Measurements from ENCODE around the gene CLSTN2. TPM values are rescaled to one million over a fixed set of nuclear protein-coding genes. Genes with fewer than 3 reads are reported as not detected.

CLSTN2 gene
- total RNA-seq, 1 donor from 2014 or later = 12.9 TPM

- H3K27me3 Mint-ChIP-seq = peaks cover 16% of the 10 kb centered on the region
- no peaks in the 10 kb centered on the region for H3K9me3 Mint-ChIP-seq
- no peak overlapping the region for H3K27ac Mint-ChIP-seq
- no peaks in the 10 kb centered on the region for H3K36me3 Mint-ChIP-seq
- TF ChIP-seq CTCF (conservative IDR thresholded peaks at IDR 0.05) = peak; percentile 45
- no peaks in the 10 kb centered on the region for H3K4me1 Mint-ChIP-seq (ENCODE audit: unreplicated experiment)
- no peak overlapping the region for H3K4me3 Mint-ChIP-seq
- no peak for DNase-seq (ENCODE audit: extremely low spot score, unreplicated experiment)
Observed at GRCh38 chr3:140276703-140277102, 341.7 kb downstream of the CLSTN2 start.

- no peaks in the 10 kb centered on the region for H3K9me3 Mint-ChIP-seq
- no peak overlapping the region for H3K4me3 Mint-ChIP-seq
- H3K27me3 Mint-ChIP-seq = peaks cover 12% of the 10 kb centered on the region
- no peaks in the 10 kb centered on the region for H3K4me1 Mint-ChIP-seq (ENCODE audit: unreplicated experiment)
- TF ChIP-seq CTCF (conservative IDR thresholded peaks at IDR 0.05) = no peak
- H3K27ac Mint-ChIP-seq = no peak overlapping the region
- no peak for DNase-seq (ENCODE audit: extremely low spot score, unreplicated experiment)
- no peaks in the 10 kb centered on the region for H3K36me3 Mint-ChIP-seq
Observed at GRCh38 chr3:140277886-140278285, 342.9 kb downstream of the CLSTN2 start.

- H3K4me1 Mint-ChIP-seq (ENCODE audit: unreplicated experiment) = no peaks in the 10 kb centered on the region
- H3K9me3 Mint-ChIP-seq = no peaks in the 10 kb centered on the region
- no peak overlapping the region for H3K4me3 Mint-ChIP-seq
- no peak for TF ChIP-seq CTCF (conservative IDR thresholded peaks at IDR 0.05)
- no peak overlapping the region for H3K27ac Mint-ChIP-seq
- peaks cover 5% of the 10 kb centered on the region for H3K27me3 Mint-ChIP-seq
- DNase-seq (ENCODE audit: extremely low spot score, unreplicated experiment) = no peak
- H3K36me3 Mint-ChIP-seq = no peaks in the 10 kb centered on the region
Observed at GRCh38 chr3:140284372-140284771, 349.4 kb downstream of the CLSTN2 start.

GRCh38 chr3:140285380-140285779 lies 350.4 kb downstream of the CLSTN2 start:
- no peak for DNase-seq (ENCODE audit: extremely low spot score, unreplicated experiment)
- Mint-ChIP-seq H3K9me3 (no peaks in the 10 kb centered on the region), H3K27ac (no peak overlapping the region), H3K36me3 (no peaks in the 10 kb centered on the region), H3K4me1 (ENCODE audit: unreplicated experiment) (no peaks in the 10 kb centered on the region), H3K4me3 (no peak overlapping the region), H3K27me3 (peaks cover 2% of the 10 kb centered on the region)
- TF ChIP-seq CTCF (conservative IDR thresholded peaks at IDR 0.05) = no peak

GRCh38 chr3:140288595-140288994 lies 353.6 kb downstream of the CLSTN2 start:
- Mint-ChIP-seq H3K4me3 (no peak overlapping the region), H3K27me3 (no peaks in the 10 kb centered on the region), H3K4me1 (ENCODE audit: unreplicated experiment) (no peaks in the 10 kb centered on the region), H3K9me3 (peaks cover 6% of the 10 kb centered on the region), H3K36me3 (no peaks in the 10 kb centered on the region), H3K27ac (no peak overlapping the region)
- no peak for TF ChIP-seq CTCF (conservative IDR thresholded peaks at IDR 0.05)
- DNase-seq (ENCODE audit: extremely low spot score, unreplicated experiment) = no peak

GRCh38 chr3:140290105-140290504 lies 355.1 kb downstream of the CLSTN2 start:
- Mint-ChIP-seq H3K4me1 (ENCODE audit: unreplicated experiment) (no peaks in the 10 kb centered on the region), H3K4me3 (peak overlapping the region; percentile 2)
- no peak for DNase-seq (ENCODE audit: extremely low spot score, unreplicated experiment)

More at GRCh38 chr3:140290105-140290504, 355.1 kb downstream of the CLSTN2 start:
- Mint-ChIP-seq H3K9me3 (peaks cover 6% of the 10 kb centered on the region), H3K27ac (peak overlapping the region; percentile 75), H3K36me3 (no peaks in the 10 kb centered on the region), H3K27me3 (no peaks in the 10 kb centered on the region)
- no peak for TF ChIP-seq CTCF (conservative IDR thresholded peaks at IDR 0.05)
